Measurements from ENCODE around the gene BEST4.
A peak's percentile ranks its signal among the peaks of the same experiment; 100 is the strongest.
"Not testable (repeated sequence)": the region's sequence is repeated elsewhere in the genome, so short reads cannot be mapped to it uniquely, and the experiment has no call there.

The BEST4 gene

GRCh38 chr1:44775930-44776729 is 11.8 kb downstream of the BEST4 start:
- DNase-seq (ENCODE audit: low read depth in 1 of 2, low spot score in 1 of 2) = peak; percentile 67 to 71
- H3K4me3 ChIP-seq (replicated peaks; ENCODE audit: insufficient read depth, low read length) = peak overlapping the region; percentile 86
- peak overlapping the region; percentile 93 for H3K27ac ChIP-seq (replicated peaks)
- H3K27me3 ChIP-seq (ENCODE audit: insufficient read depth, poor library complexity, severe bottlenecking) = no peaks in the 10 kb centered on the region
- TF ChIP-seq REST (IDR thresholded peaks at IDR 0.05; ENCODE audit: insufficient replicate concordance, low read depth) (no peak), GABPA (IDR thresholded peaks at IDR 0.05; ENCODE audit: low read depth) (no peak), SPI1 (IDR thresholded peaks at IDR 0.05; ENCODE audit: borderline replicate concordance, low read depth) (no peak), CTCF (IDR thresholded peaks at IDR 0.05; ENCODE audit: insufficient read depth, low read length) (no peak), POLR2AphosphoS5 (IDR thresholded peaks at IDR 0.05; ENCODE audit: low read depth) (no peak)

- H3K4me3 ChIP-seq (replicated peaks; ENCODE audit: insufficient read depth, low read length) = peak within 1 kb of the TSS; percentile 86
- TF ChIP-seq REST (IDR thresholded peaks at IDR 0.05; ENCODE audit: insufficient replicate concordance, low read depth) (peak; percentile 80), GABPA (IDR thresholded peaks at IDR 0.05; ENCODE audit: low read depth) (no peak), POLR2AphosphoS5 (IDR thresholded peaks at IDR 0.05; ENCODE audit: low read depth) (peak; percentile 98), SPI1 (IDR thresholded peaks at IDR 0.05; ENCODE audit: borderline replicate concordance, low read depth) (no peak), CTCF (IDR thresholded peaks at IDR 0.05; ENCODE audit: insufficient read depth, low read length) (no peak)
- peak; percentile 92 to 95 for DNase-seq (ENCODE audit: low read depth in 1 of 2, low spot score in 1 of 2)
- H3K27ac ChIP-seq (replicated peaks) = peak within 1 kb of the TSS; percentile 93
- no peaks in the 10 kb centered on the region for H3K27me3 ChIP-seq (ENCODE audit: insufficient read depth, poor library complexity, severe bottlenecking)
These were observed 12.7 kb downstream of the BEST4 start, which contains the start of gene RPS8 for GRCh38 chr1:44775078-44775929. RPS8 (plus strand) TSS chr1:44775540; CDS start chr1:44775597, 57 bp downstream.

GRCh38 chr1:44766421-44766820 is 21.5 kb downstream of the BEST4 start:
- H3K27ac ChIP-seq (replicated peaks); H3K4me3 ChIP-seq (replicated peaks; ENCODE audit: insufficient read depth, low read length); DNase-seq (ENCODE audit: low read depth in 1 of 2, low spot score in 1 of 2); H3K27me3 ChIP-seq (ENCODE audit: insufficient read depth, poor library complexity, severe bottlenecking): not testable (repeated sequence)

GRCh38 chr1:44760876-44761275 is 27.1 kb downstream of the BEST4 start:
- no peak for DNase-seq (ENCODE audit: low read depth in 1 of 2, low spot score in 1 of 2)
- Histone ChIP-seq H3K27ac (replicated peaks) (no peak overlapping the region), H3K27me3 (ENCODE audit: insufficient read depth, poor library complexity, severe bottlenecking) (no peaks in the 10 kb centered on the region), H3K4me3 (replicated peaks; ENCODE audit: insufficient read depth, low read length) (no peak overlapping the region)
- TF ChIP-seq SPI1 (IDR thresholded peaks at IDR 0.05; ENCODE audit: borderline replicate concordance, low read depth) (no peak), GABPA (IDR thresholded peaks at IDR 0.05; ENCODE audit: low read depth) (no peak), CTCF (IDR thresholded peaks at IDR 0.05; ENCODE audit: insufficient read depth, low read length) (no peak), REST (IDR thresholded peaks at IDR 0.05; ENCODE audit: insufficient replicate concordance, low read depth) (no peak), POLR2AphosphoS5 (IDR thresholded peaks at IDR 0.05; ENCODE audit: low read depth) (no peak)

Measured in HL-60 (cell line).